Measurements from ENCODE around the gene CMIP.

- TF ChIP-seq USF1 (IDR thresholded peaks at IDR 0.05) (no peak), FOXM1 (IDR thresholded peaks at IDR 0.05; ENCODE audit: borderline replicate concordance, low read depth) (no peak), EP300 (IDR thresholded peaks at IDR 0.05; ENCODE audit: borderline replicate concordance) (no peak), CREB1 (IDR thresholded peaks at IDR 0.05; ENCODE audit: low read depth) (no peak), TAF1 (IDR thresholded peaks at IDR 0.05; ENCODE audit: low read depth) (no peak), REST (IDR thresholded peaks at IDR 0.05; ENCODE audit: low read depth) (no peak), RAD21 (IDR thresholded peaks at IDR 0.05; ENCODE audit: low read depth) (no peak), CEBPB (IDR thresholded peaks at IDR 0.05) (no peak), TCF12 (IDR thresholded peaks at IDR 0.05; ENCODE audit: low read depth) (no peak), NFIC (IDR thresholded peaks at IDR 0.05) (no peak), TEAD4 (IDR thresholded peaks at IDR 0.05) (no peak)
- TF ChIP-seq, protein P1, sequence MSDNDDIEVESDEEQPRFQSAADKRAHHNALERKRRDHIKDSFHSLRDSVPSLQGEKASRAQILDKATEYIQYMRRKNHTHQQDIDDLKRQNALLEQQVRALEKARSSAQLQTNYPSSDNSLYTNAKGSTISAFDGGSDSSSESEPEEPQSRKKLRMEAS (IDR thresholded peaks at IDR 0.05): no peak
Observed at GRCh38 chr16:81642107-81642436, 197.5 kb downstream of the CMIP start.
